ENCODE measurements around the gene RNF223.

The RNF223 gene

GRCh38 chr1:1042835-1043234 lies 31.3 kb downstream of the RNF223 start:
- Histone ChIP-seq H3K9me3 (ENCODE audit: control insufficient read depth, low read length) (no peaks in the 10 kb centered on the region), H3K27ac (ENCODE audit: insufficient read depth, low read length, poor library complexity, severe bottlenecking) (no peak overlapping the region), H3K27me3 (replicated peaks; ENCODE audit: control insufficient read depth, insufficient read depth, low read length, poor library complexity, severe bottlenecking) (peaks cover 3% of the 10 kb centered on the region), H3K4me1 (ENCODE audit: control insufficient read depth, insufficient read depth, low read length, poor library complexity, severe bottlenecking) (peaks cover 17% of the 10 kb centered on the region), H3K36me3 (ENCODE audit: control insufficient read depth, insufficient read depth, low read length) (no peaks in the 10 kb centered on the region), H3K4me3 (ENCODE audit: insufficient read depth, low read depth, low read length, poor library complexity, severe bottlenecking) (no peak overlapping the region)
- no peak for DNase-seq

DNA sequence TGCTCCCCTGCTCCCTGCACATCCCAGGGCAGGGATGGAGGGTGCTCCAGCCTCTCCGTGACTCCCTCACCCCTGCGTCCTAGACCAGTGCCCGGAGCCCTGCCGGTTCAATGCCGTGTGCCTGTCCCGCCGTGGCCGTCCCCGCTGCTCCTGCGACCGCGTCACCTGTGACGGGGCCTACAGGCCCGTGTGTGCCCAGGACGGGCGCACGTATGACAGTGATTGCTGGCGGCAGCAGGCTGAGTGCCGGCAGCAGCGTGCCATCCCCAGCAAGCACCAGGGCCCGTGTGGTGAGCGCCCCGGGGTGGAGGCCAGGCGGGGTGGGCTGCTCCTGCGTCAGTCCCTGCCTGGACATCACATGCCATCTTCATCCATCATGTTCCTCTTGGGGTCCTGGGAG lies 32.2 kb downstream of the RNF223 start:
- H3K27me3 ChIP-seq (replicated peaks; ENCODE audit: control insufficient read depth, insufficient read depth, low read length, poor library complexity, severe bottlenecking) = peaks cover 3% of the 10 kb centered on the region
- no peak overlapping the region for H3K4me3 ChIP-seq (ENCODE audit: insufficient read depth, low read depth, low read length, poor library complexity, severe bottlenecking)
- H3K36me3 ChIP-seq (ENCODE audit: control insufficient read depth, insufficient read depth, low read length) = no peaks in the 10 kb centered on the region
- peaks cover 17% of the 10 kb centered on the region for H3K4me1 ChIP-seq (ENCODE audit: control insufficient read depth, insufficient read depth, low read length, poor library complexity, severe bottlenecking)
- no peak for DNase-seq
- no peaks in the 10 kb centered on the region for H3K9me3 ChIP-seq (ENCODE audit: control insufficient read depth, low read length)
- H3K27ac ChIP-seq (ENCODE audit: insufficient read depth, low read length, poor library complexity, severe bottlenecking) = no peak overlapping the region

- Histone ChIP-seq H3K4me3 (ENCODE audit: insufficient read depth, low read depth, low read length, poor library complexity, severe bottlenecking) (no peak overlapping the region), H3K36me3 (ENCODE audit: control insufficient read depth, insufficient read depth, low read length) (no peaks in the 10 kb centered on the region), H3K27ac (ENCODE audit: insufficient read depth, low read length, poor library complexity, severe bottlenecking) (no peak overlapping the region), H3K4me1 (ENCODE audit: control insufficient read depth, insufficient read depth, low read length, poor library complexity, severe bottlenecking) (peaks cover 17% of the 10 kb centered on the region), H3K27me3 (replicated peaks; ENCODE audit: control insufficient read depth, insufficient read depth, low read length, poor library complexity, severe bottlenecking) (peaks cover 5% of the 10 kb centered on the region), H3K9me3 (ENCODE audit: control insufficient read depth, low read length) (no peaks in the 10 kb centered on the region)
- no peak for DNase-seq
These were observed 33.0 kb downstream of the RNF223 start for GRCh38 chr1:1041092-1041523.

- H3K4me3 ChIP-seq (ENCODE audit: insufficient read depth, low read depth, low read length, poor library complexity, severe bottlenecking) = peak overlapping the region; percentile 48
- H3K36me3 ChIP-seq (ENCODE audit: control insufficient read depth, insufficient read depth, low read length) = no peaks in the 10 kb centered on the region
- H3K27ac ChIP-seq (ENCODE audit: insufficient read depth, low read length, poor library complexity, severe bottlenecking) = no peak overlapping the region
- peaks cover 13% of the 10 kb centered on the region for H3K27me3 ChIP-seq (replicated peaks; ENCODE audit: control insufficient read depth, insufficient read depth, low read length, poor library complexity, severe bottlenecking)
- H3K4me1 ChIP-seq (ENCODE audit: control insufficient read depth, insufficient read depth, low read length, poor library complexity, severe bottlenecking) = peaks cover 17% of the 10 kb centered on the region
- DNase-seq = peak; percentile 69 to 80 (median 76)
- no peaks in the 10 kb centered on the region for H3K9me3 ChIP-seq (ENCODE audit: control insufficient read depth, low read length)
These were observed 33.8 kb downstream of the RNF223 start for GRCh38 chr1:1040004-1040991.

- DNase-seq = no peak
- Histone ChIP-seq H3K27ac (ENCODE audit: insufficient read depth, low read length, poor library complexity, severe bottlenecking) (no peak overlapping the region), H3K27me3 (replicated peaks; ENCODE audit: control insufficient read depth, insufficient read depth, low read length, poor library complexity, severe bottlenecking) (peaks cover 22% of the 10 kb centered on the region), H3K4me1 (ENCODE audit: control insufficient read depth, insufficient read depth, low read length, poor library complexity, severe bottlenecking) (peaks cover 18% of the 10 kb centered on the region), H3K4me3 (ENCODE audit: insufficient read depth, low read depth, low read length, poor library complexity, severe bottlenecking) (peak overlapping the region; percentile 48), H3K36me3 (ENCODE audit: control insufficient read depth, insufficient read depth, low read length) (no peaks in the 10 kb centered on the region), H3K9me3 (ENCODE audit: control insufficient read depth, low read length) (no peaks in the 10 kb centered on the region)
These were observed 34.8 kb downstream of the RNF223 start for GRCh38 chr1:1039145-1039910.

DNA sequence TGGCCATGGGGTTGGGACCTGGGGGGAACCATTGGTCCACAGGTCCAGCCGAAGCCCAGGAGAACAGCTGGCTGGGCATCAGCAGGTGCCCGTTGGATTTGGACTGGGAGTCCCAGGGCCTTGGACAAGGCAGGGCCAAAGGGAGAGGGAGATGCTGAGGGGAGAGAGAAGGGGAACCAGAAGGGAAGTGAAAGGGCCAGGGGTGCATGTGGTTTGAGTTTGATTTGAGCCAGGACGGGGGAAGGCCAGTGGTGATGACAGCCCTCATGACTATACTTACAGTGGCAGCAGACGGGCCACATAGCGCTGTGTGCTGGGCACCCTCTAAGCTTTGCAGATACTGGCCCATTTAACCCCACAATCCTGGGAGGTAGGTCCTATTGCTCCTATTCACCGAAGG lies 35.4 kb downstream of the RNF223 start:
- Histone ChIP-seq H3K4me3 (ENCODE audit: insufficient read depth, low read depth, low read length, poor library complexity, severe bottlenecking) (no peak overlapping the region), H3K27ac (ENCODE audit: insufficient read depth, low read length, poor library complexity, severe bottlenecking) (no peak overlapping the region), H3K4me1 (ENCODE audit: control insufficient read depth, insufficient read depth, low read length, poor library complexity, severe bottlenecking) (peaks cover 24% of the 10 kb centered on the region), H3K9me3 (ENCODE audit: control insufficient read depth, low read length) (no peaks in the 10 kb centered on the region), H3K27me3 (replicated peaks; ENCODE audit: control insufficient read depth, insufficient read depth, low read length, poor library complexity, severe bottlenecking) (peaks cover 29% of the 10 kb centered on the region), H3K36me3 (ENCODE audit: control insufficient read depth, insufficient read depth, low read length) (no peaks in the 10 kb centered on the region)
- no peak for DNase-seq

DNA sequence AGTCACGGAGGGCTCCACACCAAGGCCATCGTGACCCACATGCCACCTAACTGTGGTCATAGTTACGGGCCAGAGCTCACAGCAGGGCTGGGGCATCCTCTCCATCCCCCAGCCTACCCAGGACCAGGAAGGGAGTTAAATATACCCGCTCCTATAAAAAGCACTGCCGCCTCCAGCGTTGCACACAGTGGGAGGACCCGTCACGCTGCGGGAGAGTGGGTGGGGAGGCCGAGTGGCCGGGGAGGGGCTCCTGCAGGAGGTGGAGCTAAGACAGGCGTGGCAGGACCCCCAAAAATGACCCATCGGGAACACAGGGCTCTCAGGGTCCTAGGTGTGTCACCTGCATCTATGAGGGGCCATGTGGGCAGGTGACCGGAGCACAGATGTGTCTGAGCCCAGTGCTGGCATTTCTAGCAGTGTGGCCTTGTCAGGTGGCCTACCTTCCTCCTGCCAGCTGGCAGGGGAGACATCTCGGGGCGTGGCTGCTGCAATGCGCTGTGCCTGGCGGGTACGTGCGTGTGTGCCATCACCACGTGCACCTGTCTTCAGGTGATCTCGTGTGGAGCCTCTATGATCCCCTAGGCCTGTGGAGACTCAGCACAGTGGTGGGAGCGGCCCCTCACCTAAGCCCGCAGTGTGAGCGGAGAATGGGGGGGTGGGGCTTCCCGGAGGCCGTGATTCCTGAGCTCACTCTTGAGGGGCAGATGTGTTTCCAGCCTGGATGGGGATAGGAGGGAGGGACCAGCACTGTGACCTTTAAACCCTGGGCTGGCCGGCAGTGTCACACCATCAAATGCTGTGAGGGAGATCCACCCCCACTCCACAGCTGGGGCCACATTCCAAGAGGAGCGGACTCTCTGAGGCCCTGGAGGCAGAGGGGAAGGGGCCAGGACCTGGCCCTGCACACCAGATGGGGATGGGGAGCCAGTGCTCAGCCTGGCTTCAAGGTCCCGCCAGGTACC lies 36.5 kb downstream of the RNF223 start:
- H3K27me3 ChIP-seq (replicated peaks; ENCODE audit: control insufficient read depth, insufficient read depth, low read length, poor library complexity, severe bottlenecking) = peaks cover 33% of the 10 kb centered on the region
- H3K36me3 ChIP-seq (ENCODE audit: control insufficient read depth, insufficient read depth, low read length) = no peaks in the 10 kb centered on the region
- no peak overlapping the region for H3K27ac ChIP-seq (ENCODE audit: insufficient read depth, low read length, poor library complexity, severe bottlenecking)
- H3K9me3 ChIP-seq (ENCODE audit: control insufficient read depth, low read length) = no peaks in the 10 kb centered on the region
- H3K4me1 ChIP-seq (ENCODE audit: control insufficient read depth, insufficient read depth, low read length, poor library complexity, severe bottlenecking) = peaks cover 29% of the 10 kb centered on the region
- H3K4me3 ChIP-seq (ENCODE audit: insufficient read depth, low read depth, low read length, poor library complexity, severe bottlenecking) = no peak overlapping the region
- no peak for DNase-seq

GRCh38 chr1:1035291-1035943 lies 38.7 kb downstream of the RNF223 start:
- Histone ChIP-seq H3K4me3 (ENCODE audit: insufficient read depth, low read depth, low read length, poor library complexity, severe bottlenecking) (no peak overlapping the region), H3K27me3 (replicated peaks; ENCODE audit: control insufficient read depth, insufficient read depth, low read length, poor library complexity, severe bottlenecking) (peaks cover 45% of the 10 kb centered on the region), H3K36me3 (ENCODE audit: control insufficient read depth, insufficient read depth, low read length) (no peaks in the 10 kb centered on the region), H3K9me3 (ENCODE audit: control insufficient read depth, low read length) (no peaks in the 10 kb centered on the region), H3K4me1 (ENCODE audit: control insufficient read depth, insufficient read depth, low read length, poor library complexity, severe bottlenecking) (peaks cover 29% of the 10 kb centered on the region), H3K27ac (ENCODE audit: insufficient read depth, low read length, poor library complexity, severe bottlenecking) (no peak overlapping the region)
- DNase-seq = no peak

- DNase-seq = no peak
- no peak overlapping the region for H3K27ac ChIP-seq (ENCODE audit: insufficient read depth, low read length, poor library complexity, severe bottlenecking)
- H3K27me3 ChIP-seq (replicated peaks; ENCODE audit: control insufficient read depth, insufficient read depth, low read length, poor library complexity, severe bottlenecking) = peaks cover 45% of the 10 kb centered on the region
- H3K9me3 ChIP-seq (ENCODE audit: control insufficient read depth, low read length) = no peaks in the 10 kb centered on the region
- no peaks in the 10 kb centered on the region for H3K36me3 ChIP-seq (ENCODE audit: control insufficient read depth, insufficient read depth, low read length)
- H3K4me3 ChIP-seq (ENCODE audit: insufficient read depth, low read depth, low read length, poor library complexity, severe bottlenecking) = no peak overlapping the region
- peaks cover 19% of the 10 kb centered on the region for H3K4me1 ChIP-seq (ENCODE audit: control insufficient read depth, insufficient read depth, low read length, poor library complexity, severe bottlenecking)
These were observed 39.7 kb downstream of the RNF223 start for GRCh38 chr1:1034439-1034781.

Measured in effector memory CD4-positive, alpha-beta T cell (primary cell).